K562 (cell line): Measurements from ENCODE around the gene C7orf57. TPM values are rescaled to one million over a fixed set of nuclear protein-coding genes. Genes with fewer than 3 reads are reported as not detected.

Experiments
- CBFA2T2 ChIP-seq: fragments of 450-650 bp; conservative IDR thresholded peaks from 2 replicates; pipeline ENCODE4 v1.6.1; 2017; ENCODE audit warnings: mild to moderate bottlenecking
- EP300 ChIP-seq: IDR thresholded peaks from 2 replicates; pipeline ENCODE4 v1.6.1; 2012; ENCODE audit warnings: low read length, improper control_type of control experiment
- HMG20B ChIP-seq: fragments of 250-450 bp; sonication (Bioruptor Pico); IDR thresholded peaks from 2 replicates; pipeline ENCODE4 v1.5.0; 2021; ENCODE audit warnings: mild to moderate bottlenecking
- KAT2B ChIP-seq: IDR thresholded peaks from one replicate; pipeline ENCODE4 v1.6.1; 2012; ENCODE audit warnings: low read depth, mild to moderate bottlenecking, control low read depth, inconsistent platforms, low read length, moderate library complexity
- LCOR ChIP-seq: sonication (generic); formaldehyde crosslinking; IDR thresholded peaks from 2 replicates; pipeline ENCODE4 v1.8.0; 2022; ENCODE audit warnings: mild to moderate bottlenecking, missing genetic modification reagents
- RAD21 ChIP-seq, 2 experiments: fragments of 250-450 bp in 1 of 2; fragments of 450-650 bp in 1 of 2; sonication (Bioruptor Pico) in 1 of 2; formaldehyde crosslinking in 1 of 2; IDR thresholded peaks in 1 of 2; conservative IDR thresholded peaks in 1 of 2; 2 replicates each; pipeline versions ENCODE4 v1.4.0 to v1.8.0; 2020 to 2022; ENCODE audit warnings: mild to moderate bottlenecking in 2 of 2, moderate library complexity in 1 of 2
- SOX6 ChIP-seq: fragments of 450-650 bp; IDR thresholded peaks from 2 replicates; pipeline ENCODE4 v1.6.1; 2014; ENCODE audit warnings: mild to moderate bottlenecking
- TSC22D4 ChIP-seq: fragments of 450-650 bp; IDR thresholded peaks from 2 replicates; pipeline ENCODE4 v1.6.1; 2016; ENCODE audit warnings: missing genetic modification characterization, missing biosample characterization, control low read depth
- WHSC1 ChIP-seq: IDR thresholded peaks from one replicate; pipeline ENCODE4 v1.6.1; 2012; ENCODE audit warnings: low read length, control low read depth, inconsistent platforms
- ZNF184 ChIP-seq: sonication (generic); formaldehyde crosslinking; IDR thresholded peaks from 2 replicates; pipeline ENCODE4 v1.5.0; 2020; ENCODE audit warnings: missing genetic modification reagents
- ZNF274 ChIP-seq: IDR thresholded peaks from 2 replicates; pipeline ENCODE4 v1.6.1; 2011; ENCODE audit warnings: low read depth, mild to moderate bottlenecking, low read length, moderate library complexity, borderline replicate concordance
- ZNF280A ChIP-seq: fragments of 450-650 bp; IDR thresholded peaks from 2 replicates; pipeline ENCODE4 v1.6.1; 2018; ENCODE audit warnings: mild to moderate bottlenecking, low read depth; ENCODE audit not compliant: partially characterized antibody
- ZNF407 ChIP-seq: fragments of 450-650 bp; IDR thresholded peaks from 2 replicates; pipeline ENCODE4 v1.6.1; 2016; ENCODE audit warnings: low read depth
- ZNF695 ChIP-seq: fragments of 450-650 bp; formaldehyde crosslinking; IDR thresholded peaks from 2 replicates; pipeline ENCODE4 v1.4.0; 2020; ENCODE audit warnings: mild to moderate bottlenecking, moderate library complexity
- ZNF778 ChIP-seq: fragments of 450-650 bp; formaldehyde crosslinking; IDR thresholded peaks from 2 replicates; pipeline ENCODE4 v1.4.0; 2020; ENCODE audit warnings: mild to moderate bottlenecking, moderate library complexity
- polyA plus RNA-seq, 8 experiments: library from polyadenylated mRNA; depleted of rRNA in 4 of 8; stranded (reverse) in 5 of 8; unstranded in 3 of 8; fragments of >200 nt; fragmentation: Nextera tagmentation in 2 of 8; fragmentation: Illumina TruSeq in 1 of 8; extraction: Ambion mirVana in 2 of 8; extraction: Trizol in 1 of 8; gene quantifications; 2 replicates each; pipeline versions ENCODE4 v1.2.1 to v1.2.3, GENCODE V29; 2011 to 2014; ENCODE audit warnings: inconsistent platforms in 1 of 8, missing spikeins in 1 of 8
- total RNA-seq, 7 experiments: library from RNA; depleted of rRNA in 6 of 7; stranded (reverse); fragments of >200 nt in 6 of 7; fragmentation: Illumina TruSeq in 2 of 7; extraction: Trizol in 2 of 7; gene quantifications; 2 replicates each; pipeline versions ENCODE4 v1.2.1 to v1.2.3, GENCODE V29; 2011 to 2021; ENCODE audit warnings: low replicate concordance in 1 of 7
- TF ChIP-seq, protein P1 (sequence below): sonication (generic); formaldehyde crosslinking; IDR thresholded peaks from 2 replicates; pipeline ENCODE4 v1.9.0; 2022; ENCODE audit warnings: mild to moderate bottlenecking, missing genetic modification reagents
- TF ChIP-seq, protein P2 (sequence below): fragments of 250-450 bp; sonication (Bioruptor Pico); IDR thresholded peaks from 2 replicates; pipeline ENCODE4 v1.4.0; 2020

Gene C7orf57
- total and polyA plus RNA-seq, 9 of the 15 experiments (the other 6 are each of a cell fraction or from before 2014, with no cell fraction given): not detected

DNA sequence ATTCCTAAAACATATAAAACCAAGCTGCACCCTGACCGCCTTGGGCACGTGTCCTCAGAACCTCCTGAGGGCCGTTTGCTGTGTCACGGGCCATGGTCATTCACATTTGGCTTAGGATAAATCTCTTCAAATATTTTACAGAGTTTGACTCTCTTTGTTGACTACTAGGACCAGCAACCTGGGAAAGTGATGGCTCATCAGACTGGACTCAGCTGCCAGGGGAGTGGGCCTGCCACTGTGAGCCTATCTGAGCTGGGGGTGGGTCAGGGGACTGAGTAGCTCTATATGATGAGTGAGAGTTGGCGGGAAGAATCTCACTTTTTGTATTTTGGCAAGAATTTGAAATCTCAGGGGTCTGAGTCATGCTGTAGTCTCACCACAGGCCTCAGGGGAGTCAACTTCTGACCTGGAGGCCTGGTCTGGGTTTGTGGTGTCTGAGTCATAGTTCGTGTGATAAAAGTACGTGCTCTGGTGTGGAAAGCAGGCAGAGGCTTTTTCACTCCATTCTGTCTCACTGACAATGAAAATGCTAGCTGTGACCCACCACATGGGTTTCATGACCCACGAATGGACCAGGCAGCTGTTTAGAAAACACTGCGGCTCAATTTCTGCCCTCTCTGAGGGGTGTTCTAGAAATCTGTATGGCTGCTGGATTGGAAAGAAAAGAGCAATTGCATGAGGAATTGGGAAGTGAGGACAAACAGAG lies 49.5 kb downstream of the C7orf57 start (continued):
- TF ChIP-seq ZNF280A: no peak
- TF ChIP-seq, protein P1, sequence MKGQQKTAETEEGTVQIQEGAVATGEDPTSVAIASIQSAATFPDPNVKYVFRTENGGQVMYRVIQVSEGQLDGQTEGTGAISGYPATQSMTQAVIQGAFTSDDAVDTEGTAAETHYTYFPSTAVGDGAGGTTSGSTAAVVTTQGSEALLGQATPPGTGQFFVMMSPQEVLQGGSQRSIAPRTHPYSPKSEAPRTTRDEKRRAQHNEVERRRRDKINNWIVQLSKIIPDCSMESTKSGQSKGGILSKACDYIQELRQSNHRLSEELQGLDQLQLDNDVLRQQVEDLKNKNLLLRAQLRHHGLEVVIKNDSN (CRISPR knock-in tag): peak; percentile 43; the same call in 1 of the 2 replicates
- TF ChIP-seq ZNF184 (CRISPR knock-in tag): no peak
- no peak for TF ChIP-seq ZNF695 (CRISPR knock-in tag)
- TF ChIP-seq HMG20B: no peak
- TF ChIP-seq ZNF778: no peak
- TF ChIP-seq, protein P2, sequence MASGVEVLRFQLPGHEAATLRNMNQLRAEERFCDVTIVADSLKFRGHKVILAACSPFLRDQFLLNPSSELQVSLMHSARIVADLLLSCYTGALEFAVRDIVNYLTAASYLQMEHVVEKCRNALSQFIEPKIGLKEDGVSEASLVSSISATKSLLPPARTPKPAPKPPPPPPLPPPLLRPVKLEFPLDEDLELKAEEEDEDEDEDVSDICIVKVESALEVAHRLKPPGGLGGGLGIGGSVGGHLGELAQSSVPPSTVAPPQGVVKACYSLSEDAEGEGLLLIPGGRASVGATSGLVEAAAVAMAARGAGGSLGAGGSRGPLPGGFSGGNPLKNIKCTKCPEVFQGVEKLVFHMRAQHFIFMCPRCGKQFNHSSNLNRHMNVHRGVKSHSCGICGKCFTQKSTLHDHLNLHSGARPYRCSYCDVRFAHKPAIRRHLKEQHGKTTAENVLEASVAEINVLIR (CRISPR knock-in tag): no peak
- no peak for TF ChIP-seq KAT2B
- peak; percentile 73 for TF ChIP-seq EP300
- no peak for TF ChIP-seq ZNF274
- no peak for TF ChIP-seq LCOR (CRISPR knock-in tag)
- TF ChIP-seq TSC22D4 (tag): no peak
- no peak for TF ChIP-seq ZNF407
- TF ChIP-seq WHSC1: no peak
- TF ChIP-seq RAD21 (CRISPR knock-in tag; conservative IDR thresholded peaks at IDR 0.05 in 1 of 2, IDR thresholded peaks at IDR 0.05 in 1 of 2): no peak
- TF ChIP-seq CBFA2T2: 0 out of 2 replicates have a peak, but pooled peaks have one; percentile 46
- TF ChIP-seq SOX6: peak; percentile 40; the same call in 1 of the 2 replicates
